Measurements from ENCODE around the gene ZIK1. TPM values are rescaled to one million over a fixed set of nuclear protein-coding genes. Genes with fewer than 3 reads are reported as not detected.

The ZIK1 gene
- total RNA-seq, 4 donors from 2014 or later = 2.0 to 12.7 (median 4.3) TPM

GRCh38 chr19:57583104-57583520 is 833 bp upstream of the ZIK1 start:
- intact Hi-C loops (cut with DNase I; ENCODE audit: low total_unique reads) = no loop called here
- H3K4me3 ChIP-seq (ENCODE audit: low read depth, poor library complexity, severe bottlenecking) = no peak overlapping the region
- TF ChIP-seq CTCF (IDR thresholded peaks at IDR 0.05) (no peak), POLR2A (IDR thresholded peaks at IDR 0.05) (no peak)
- 37 to 62% methylated on average over 6 to 21 of the region's 21 CpGs for WGBS, 2 donors
- peak in 1 of 2 donors; percentile 80 for DNase-seq (ENCODE audit: low spot score in 2 of 2)

GRCh38 chr19:57587529-57587928 is 3.6 kb downstream of the ZIK1 start:
- WGBS, 2 donors = 90 to 96% methylated on average over 1 of the region's 1 CpG
- TF ChIP-seq POLR2A (IDR thresholded peaks at IDR 0.05) = no peak
- TF ChIP-seq CTCF (IDR thresholded peaks at IDR 0.05) = no peak
- no peak for DNase-seq (ENCODE audit: low spot score in 2 of 2)
- no peak overlapping the region for H3K4me3 ChIP-seq (ENCODE audit: low read depth, poor library complexity, severe bottlenecking)
- intact Hi-C loops (cut with DNase I; ENCODE audit: low total_unique reads) = no loop called here

- TF ChIP-seq CTCF (IDR thresholded peaks at IDR 0.05) (no peak), POLR2A (IDR thresholded peaks at IDR 0.05) (no peak)
- DNase-seq (ENCODE audit: low spot score in 2 of 2) = no peak
- H3K4me3 ChIP-seq (ENCODE audit: low read depth, poor library complexity, severe bottlenecking) = peak overlapping the region; percentile 81
- WGBS, 2 donors = 57% methylated on average over 8 of the region's 8 CpGs
- intact Hi-C loops (cut with DNase I; ENCODE audit: low total_unique reads) = no loop called here
Measured at GRCh38 chr19:57599377-57599760, 15.4 kb downstream of the ZIK1 start.

GRCh38 chr19:57599761-57600383 is 15.9 kb downstream of the ZIK1 start, which contains the start of gene ZNF530:
Gene ZNF530 (plus strand): TSS chr19:57599885. CDS start chr19:57604346, 4,461 bp downstream.
- TF ChIP-seq CTCF (IDR thresholded peaks at IDR 0.05) (no peak), POLR2A (IDR thresholded peaks at IDR 0.05) (no peak)
- peak; percentile 91 to 98 for DNase-seq (ENCODE audit: low spot score in 2 of 2)
- peak within 1 kb of the TSS; percentile 81 for H3K4me3 ChIP-seq (ENCODE audit: low read depth, poor library complexity, severe bottlenecking)
- 0 to 1% methylated on average over 17 to 53 of the region's 53 CpGs for WGBS, 2 donors
- intact Hi-C loops (cut with DNase I; ENCODE audit: low total_unique reads) = no loop called here

- intact Hi-C loops (cut with DNase I; ENCODE audit: low total_unique reads) = no loop called here
- no peak for DNase-seq (ENCODE audit: low spot score in 2 of 2)
- H3K4me3 ChIP-seq (ENCODE audit: low read depth, poor library complexity, severe bottlenecking) = no peak overlapping the region
- 96 to 98% methylated on average over 5 of the region's 5 CpGs for WGBS, 2 donors
- no peak for TF ChIP-seq CTCF (IDR thresholded peaks at IDR 0.05)
- no peak for TF ChIP-seq POLR2A (IDR thresholded peaks at IDR 0.05)
Measured at GRCh38 chr19:57606931-57607330, 23.0 kb downstream of the ZIK1 start.

- TF ChIP-seq POLR2A (IDR thresholded peaks at IDR 0.05) (no peak), CTCF (IDR thresholded peaks at IDR 0.05) (no peak)
- intact Hi-C loops (cut with DNase I; ENCODE audit: low total_unique reads) = no loop called here
- WGBS, 2 donors = 88 to 94% methylated on average over 4 of the region's 4 CpGs
- DNase-seq (ENCODE audit: low spot score in 2 of 2) = no peak
- H3K4me3 ChIP-seq (ENCODE audit: low read depth, poor library complexity, severe bottlenecking) = no peak overlapping the region
Measured at GRCh38 chr19:57611113-57611512, 27.2 kb downstream of the ZIK1 start.
